ENCODE measurements around the gene TASP1. TPM values are rescaled to one million over a fixed set of nuclear protein-coding genes. Genes with fewer than 3 reads are reported as not detected.

The TASP1 gene
- total and polyA plus RNA-seq, 10 of the 15 experiments (the other 5 are each of a cell fraction or from before 2014, with no cell fraction given) = 7.4 to 17.8 (median 10.5) TPM

- TF ChIP-seq ZBTB4 (CRISPR knock-in tag; IDR thresholded peaks at IDR 0.05) (no peak), ATF7 (IDR thresholded peaks at IDR 0.05; ENCODE audit: low read depth) (no peak), POLR2A (IDR thresholded peaks at IDR 0.05; ENCODE audit: low read depth, low read length) (no peak), TARDBP (IDR thresholded peaks at IDR 0.05; ENCODE audit: borderline replicate concordance) (no peak), FOXM1 (IDR thresholded peaks at IDR 0.05; ENCODE audit: low read depth, low read length) (no peak), NR2F1 (conservative IDR thresholded peaks at IDR 0.05) (no peak), ETV6 (conservative IDR thresholded peaks at IDR 0.05 in 1 of 2, IDR thresholded peaks at IDR 0.05 in 1 of 2; ENCODE audit: borderline replicate concordance in 1 of 2, low read depth in 1 of 2) (no peak), SMAD5 (IDR thresholded peaks at IDR 0.05; ENCODE audit: low read depth) (no peak)
Observed at GRCh38 chr20:13672690-13673089, 34.0 kb upstream of the TASP1 start (continued).

- no peaks in the 10 kb centered on the region for H3K36me3 ChIP-seq (ENCODE audit: control insufficient read depth in 2 of 2, insufficient read depth in 2 of 2, low read length in 1 of 2)
- H3K9me3 ChIP-seq (replicated peaks; ENCODE audit: control insufficient read depth, insufficient read depth, low read length) = no peaks in the 10 kb centered on the region; the same call in 2 of the 3 replicates
- FAIRE-seq (no peak), DNase-seq (ENCODE audit: low read depth, low spot score) (no peak), ATAC-seq (no peak)
- RAD21 ChIA-PET (ENCODE audit: unreplicated experiment) = no interaction called here
- SMC1A ChIA-PET (ENCODE audit: uncharacterized antibody, unreplicated experiment) = interaction anchor here (0.6 kb wide), 3 partner anchors 21 to 1738 kb away, joined by 3 read pairs; no protein-coding TSS in a partner anchor
- no peak overlapping the region for H3K4me3 ChIP-seq
- H3K79me2 ChIP-seq (ENCODE audit: control insufficient read depth, insufficient read depth, low read length) = no peaks in the 10 kb centered on the region
- WGBS (ENCODE audit: insufficient coverage, insufficient replicate concordance, low lambda C conversion rate, missing lambda C conversion rate) = 35% methylated on average over 1 of the region's 1 CpG
- H3K4me2 ChIP-seq (ENCODE audit: control insufficient read depth, insufficient read depth) = no peak overlapping the region
- intact Hi-C loops (cut with micrococcal nuclease; ENCODE audit: unreplicated experiment) = no loop called here
- no peaks in the 10 kb centered on the region for H4K20me1 ChIP-seq (ENCODE audit: control insufficient read depth, insufficient read depth)
- CTCF ChIA-PET = interaction anchor here (0.6 to 1.0 kb wide), 3 partner anchors 11 to 534 kb away, joined by 3 to 5 read pairs (median 4); no protein-coding TSS in a partner anchor
- H3K4me1 ChIP-seq (ENCODE audit: control insufficient read depth, insufficient read depth, low read length) = peaks cover 4% of the 10 kb centered on the region
- no peaks in the 10 kb centered on the region; a peak in 1 of 4 replicates for H3K27me3 ChIP-seq (replicated peaks in 1 of 2; ENCODE audit: control insufficient read depth in 2 of 2, insufficient read depth in 2 of 2, low read length in 1 of 2)
- no peak overlapping the region for H3K9ac ChIP-seq (ENCODE audit: control insufficient read depth, insufficient read depth, low read length)
- H2AFZ ChIP-seq (ENCODE audit: control insufficient read depth, low read depth, low read length) = no peak overlapping the region
- POLR2A ChIA-PET = no interaction called here
- BruUV-seq (replicated peaks) = no TSS peak
- no peak overlapping the region for H3K27ac ChIP-seq (ENCODE audit: control insufficient read depth, insufficient read depth)
- in situ Hi-C loops (cut with MboI) = no loop called here
- no peak for TF ChIP-seq KDM1A (IDR thresholded peaks at IDR 0.05; ENCODE audit: borderline replicate concordance)
- no peak for TF ChIP-seq ZBTB4 (CRISPR knock-in tag; IDR thresholded peaks at IDR 0.05)
- TF ChIP-seq ZZZ3 (IDR thresholded peaks at IDR 0.05; ENCODE audit: control insufficient read depth, insufficient read length, low read depth) = no peak
- no peak for TF ChIP-seq YY1 (IDR thresholded peaks at IDR 0.05; ENCODE audit: low read depth, low read length)
- no peak for TF ChIP-seq ZNF274 (IDR thresholded peaks at IDR 0.05; ENCODE audit: insufficient read depth, insufficient read length)
- no peak for TF ChIP-seq BCLAF1 (IDR thresholded peaks at IDR 0.05)
Observed at GRCh38 chr20:13671916-13672378, 33.2 kb upstream of the TASP1 start.

Measured in GM12878 (cell line).